H1 (cell line): ENCODE measurements around the gene SYT6. TPM values are rescaled to one million over a fixed set of nuclear protein-coding genes. Genes with fewer than 3 reads are reported as not detected.
A peak's percentile ranks its signal among the peaks of the same experiment; 100 is the strongest.

Experiments
- CTCF ChIA-PET: fragments of 300-600 bp; sonication (Branson Sonifier 250); formaldehyde crosslinking; loops from one replicate; lab custom pipeline; 2021; ENCODE audit not compliant: partially characterized antibody; lab: Charles Lee
- POLR2A ChIA-PET: fragments of 300-600 bp; sonication (Branson Sonifier 250); formaldehyde crosslinking; loops from one replicate; lab custom pipeline; 2021; ENCODE audit warnings: inconsistent platforms; ENCODE audit not compliant: partially characterized antibody; lab: Charles Lee
- DNase-seq, 2 experiments: peaks; one replicate each; pipeline versions ENCODE4 v3.0.0 to v3.0.0-alpha.2; 2010 to 2022; ENCODE audit warnings: low spot score in 2 of 2, low read depth in 1 of 2, mixed read lengths in 1 of 2
- FAIRE-seq: peaks from 2 replicates; lab custom pipeline; 2011; peaks lifted over from hg19 to GRCh38; lab: Jason Lieb, UNC
- H2AFZ ChIP-seq: 2 replicates; pipeline ENCODE4 v1.8.1; 2012; ENCODE audit warnings: low read length, inconsistent platforms
- H2AK5ac ChIP-seq: 2 replicates; pipeline ENCODE4 v1.6.1; 2013; ENCODE audit warnings: low read depth, low read length
- H2BK120ac ChIP-seq: replicated peaks from 2 replicates; pipeline ENCODE3; 2013; ENCODE audit warnings: low read depth, low read length, inconsistent platforms
- H2BK12ac ChIP-seq: 2 replicates; pipeline ENCODE4 v1.6.1; 2013; ENCODE audit warnings: low read depth, low read length
- H2BK15ac ChIP-seq: 2 replicates; pipeline ENCODE4 v1.6.1; 2013; ENCODE audit warnings: low read length
- H2BK20ac ChIP-seq: 2 replicates; pipeline ENCODE4 v1.6.1; 2013; ENCODE audit warnings: low read length
- H2BK5ac ChIP-seq: 2 replicates; pipeline ENCODE4 v1.6.1; 2013; ENCODE audit warnings: low read depth, low read length
- H3K14ac ChIP-seq: 2 replicates; pipeline ENCODE4 v1.6.1; 2013; ENCODE audit warnings: inconsistent platforms; ENCODE audit not compliant: insufficient read length
- H3K18ac ChIP-seq: 2 replicates; pipeline ENCODE4 v1.6.1; 2013; ENCODE audit warnings: low read length; ENCODE audit errors: extremely low read depth
- H3K23ac ChIP-seq: 2 replicates; pipeline ENCODE4 v1.6.1; 2013; ENCODE audit warnings: inconsistent platforms; ENCODE audit not compliant: insufficient read length
- H3K23me2 ChIP-seq: 2 replicates; pipeline ENCODE4 v1.6.1; 2013; ENCODE audit warnings: low read depth, low read length
- H3K27ac ChIP-seq: 2 replicates; pipeline ENCODE4 v1.6.1; 2011; ENCODE audit warnings: low read depth, low read length, inconsistent platforms
- H3K27me3 ChIP-seq, 4 experiments: replicated peaks in 1 of 4; 1 replicate in 1 of 4; 2 replicates in 3 of 4; pipeline versions ENCODE4 v1.6.1 to v1.8.1; 2011 to 2013; ENCODE audit warnings: low read length in 3 of 4, mild to moderate bottlenecking in 3 of 4, inconsistent platforms in 2 of 4, mixed read lengths in 2 of 4, moderate library complexity in 1 of 4; ENCODE audit not compliant: control insufficient read depth in 3 of 4, insufficient read depth in 3 of 4; ENCODE audit errors: extremely low read depth in 1 of 4
- H3K36me3 ChIP-seq, 4 experiments: 2 replicates each; pipeline versions ENCODE4 v1.6.1 to v1.8.1; 2011 to 2013; ENCODE audit warnings: mild to moderate bottlenecking in 4 of 4, low read length in 3 of 4, moderate library complexity in 2 of 4, control low read depth in 1 of 4, inconsistent platforms in 1 of 4; ENCODE audit not compliant: insufficient read depth in 4 of 4, control insufficient read depth in 2 of 4
- H3K4ac ChIP-seq: replicated peaks from 2 replicates; pipeline ENCODE3; 2013; ENCODE audit warnings: low read length, low read depth, mixed read lengths, inconsistent platforms; ENCODE audit not compliant: insufficient read length
- H3K4me1 ChIP-seq, 4 experiments: replicated peaks in 1 of 4; 1 replicate in 1 of 4; 2 replicates in 3 of 4; pipeline versions ENCODE4 v1.6.1 to v1.8.1; 2011 to 2013; ENCODE audit warnings: low read length in 3 of 4, inconsistent platforms in 2 of 4, mixed read lengths in 1 of 4; ENCODE audit not compliant: insufficient read depth in 4 of 4, control insufficient read depth in 3 of 4
- H3K4me2 ChIP-seq, 2 experiments: 2 replicates each; pipeline versions ENCODE4 v1.6.1 to v1.8.1; 2011 to 2013; ENCODE audit warnings: low read depth in 2 of 2, low read length in 2 of 2, control low read depth in 1 of 2, inconsistent platforms in 1 of 2, mild to moderate bottlenecking in 1 of 2; ENCODE audit not compliant: insufficient read depth in 1 of 2
- H3K4me3 ChIP-seq, 4 experiments: fragments of 200-600, 300-600 bp in 1 of 4; sonication (generic), shearing (Covaris generic), sonication (Bioruptor Twin) in 1 of 4; 2 replicates each; pipeline versions ENCODE4 v1.5.1 to v1.8.1; 2011 to 2016; ENCODE audit warnings: low read length in 4 of 4, low read depth in 3 of 4, control low read depth in 2 of 4, inconsistent platforms in 2 of 4, mild to moderate bottlenecking in 2 of 4, mixed read lengths in 1 of 4, moderate library complexity in 1 of 4; ENCODE audit not compliant: insufficient read depth in 2 of 4; ENCODE audit errors: extremely low read depth in 1 of 4
- H3K56ac ChIP-seq: replicated peaks from 2 replicates; pipeline ENCODE3; 2013; ENCODE audit warnings: low read depth, mild to moderate bottlenecking, mixed read lengths, low read length, inconsistent platforms; ENCODE audit not compliant: insufficient read length
- H3K79me1 ChIP-seq: 2 replicates; pipeline ENCODE4 v1.6.1; 2013; ENCODE audit warnings: low read depth, low read length, control low read depth
- H3K79me2 ChIP-seq, 2 experiments: 2 replicates each; pipeline versions ENCODE4 v1.6.1 to v1.8.1; 2012 to 2013; ENCODE audit warnings: low read length in 2 of 2, mild to moderate bottlenecking in 2 of 2, inconsistent platforms in 1 of 2; ENCODE audit not compliant: insufficient read depth in 2 of 2, control insufficient read depth in 1 of 2
- H3K9ac ChIP-seq, 4 experiments: replicated peaks in 1 of 4; 1 replicate in 1 of 4; 2 replicates in 3 of 4; pipeline versions ENCODE4 v1.6.1 to v1.8.1; 2011 to 2013; ENCODE audit warnings: low read depth in 3 of 4, low read length in 3 of 4, control low read depth in 2 of 4, mild to moderate bottlenecking in 2 of 4, moderate library complexity in 2 of 4, inconsistent platforms in 1 of 4; ENCODE audit errors: extremely low read depth in 1 of 4
- H3K9me3 ChIP-seq, 2 experiments: 2 replicates each; pipeline versions ENCODE4 v1.6.1 to v1.8.1; 2012 to 2013; ENCODE audit warnings: mild to moderate bottlenecking in 2 of 2, moderate library complexity in 2 of 2, control low read depth in 1 of 2, inconsistent platforms in 1 of 2, low read depth in 1 of 2, low read length in 1 of 2, mixed read lengths in 1 of 2; ENCODE audit not compliant: insufficient read depth in 2 of 2
- H4K20me1 ChIP-seq, 2 experiments: replicated peaks in 1 of 2; 2 replicates each; pipeline versions ENCODE3 to v1.8.1; 2011 to 2013; ENCODE audit warnings: inconsistent platforms in 2 of 2, low read length in 2 of 2, mild to moderate bottlenecking in 1 of 2; ENCODE audit not compliant: insufficient read depth in 2 of 2, control insufficient read depth in 1 of 2
- H4K5ac ChIP-seq: 2 replicates; pipeline ENCODE4 v1.6.1; 2013; ENCODE audit warnings: low read length, low read depth, mixed read lengths, inconsistent platforms; ENCODE audit not compliant: insufficient read length
- H4K8ac ChIP-seq: 2 replicates; pipeline ENCODE4 v1.8.0; 2013; ENCODE audit warnings: mild to moderate bottlenecking, moderate library complexity, low read length, inconsistent platforms; ENCODE audit not compliant: insufficient read depth; ENCODE audit errors: extremely low read depth
- H4K91ac ChIP-seq: replicated peaks from 2 replicates; pipeline ENCODE3; 2013; ENCODE audit warnings: low read length, mixed read lengths, inconsistent platforms; ENCODE audit not compliant: insufficient read length
- CEBPB ChIP-seq: IDR thresholded peaks from 2 replicates; pipeline ENCODE4 v1.6.1; 2012; ENCODE audit warnings: low read depth, low read length
- EP300 ChIP-seq, 2 experiments: IDR thresholded peaks; 1 replicate in 1 of 2; 2 replicates in 1 of 2; pipeline ENCODE4 v1.6.1; 2011 to 2012; ENCODE audit warnings: low read depth in 2 of 2, low read length in 2 of 2, mild to moderate bottlenecking in 2 of 2, borderline replicate concordance in 1 of 2, inconsistent platforms in 1 of 2, moderate library complexity in 1 of 2
- POLR2A ChIP-seq, 2 experiments: IDR thresholded peaks; 1 replicate in 1 of 2; 2 replicates in 1 of 2; pipeline ENCODE4 v1.6.1; 2011; ENCODE audit warnings: low read depth in 2 of 2, low read length in 2 of 2, mild to moderate bottlenecking in 2 of 2; ENCODE audit errors: control extremely low read depth in 1 of 2
- POLR2AphosphoS5 ChIP-seq: IDR thresholded peaks from 2 replicates; pipeline ENCODE4 v1.6.1; 2011; ENCODE audit warnings: low read depth, low read length
- RNF2 ChIP-seq: fragments of 200-900, 300-1000 bp; sonication (generic); IDR thresholded peaks from 2 replicates; pipeline ENCODE4 v1.7.1; 2016; ENCODE audit warnings: borderline replicate concordance, low read depth, mild to moderate bottlenecking, antibody characterized with exemption, low read length; ENCODE audit not compliant: poor library complexity, severe bottlenecking; ENCODE audit errors: missing control alignments
- WGBS, 2 experiments: shearing (Covaris generic) in 1 of 2; methylation state at CpG; one replicate each; pipeline versions ENCODE4 v1.1.6 to v1.1.7; 2013 to 2015; ENCODE audit warnings: low lambda C conversion rate in 2 of 2, mixed read lengths in 2 of 2, inconsistent platforms in 1 of 2, low coverage in 1 of 2, missing lambda C conversion rate in 1 of 2; ENCODE audit not compliant: insufficient replicate concordance in 2 of 2, insufficient coverage in 1 of 2, insufficient read length in 1 of 2; ENCODE audit errors: extremely low coverage in 1 of 2, missing lambda C conversion rate in 1 of 2; 5-methylcytosine and 5-hydroxymethylcytosine counted together
- polyA plus RNA-seq, 7 experiments: library from polyadenylated mRNA; depleted of rRNA in 3 of 7; stranded (reverse) in 5 of 7; unstranded in 2 of 7; fragments of >200 nt in 5 of 7; fragments of 200-250 nt in 2 of 7; gene quantifications; 1 replicate in 5 of 7; 2 replicates in 1 of 7; 4 replicates in 1 of 7; pipeline versions ENCODE4 v1.2.1 to v1.2.3, GENCODE V29; 2011 to 2013; ENCODE audit warnings: missing spikeins in 2 of 7, mixed read lengths in 2 of 7
- total RNA-seq: library from RNA; stranded (reverse); fragmentation: NEBNext Ultra II Directional; extraction: Animal tissue kit (Norgen Biotek cat#: 25700); gene quantifications from 2 replicates; pipeline ENCODE4 v1.2.1, GENCODE V29; 2021
- TF ChIP-seq, protein P1 (sequence below), 3 experiments: IDR thresholded peaks; 1 replicate in 2 of 3; 2 replicates in 1 of 3; pipeline versions ENCODE4 v1.5.1 to v1.6.1; 2011; ENCODE audit warnings: low read length in 3 of 3, mild to moderate bottlenecking in 3 of 3, inconsistent platforms in 2 of 3, low read depth in 1 of 3, moderate library complexity in 1 of 3; ENCODE audit not compliant: insufficient read depth in 1 of 3; ENCODE audit errors: control extremely low read depth in 1 of 3

SYT6 gene
- total and polyA plus RNA-seq, 2 of the 8 experiments (the other 6 are each of a cell fraction or from before 2014, with no cell fraction given): 33.7 to 83.5 TPM

DNA sequence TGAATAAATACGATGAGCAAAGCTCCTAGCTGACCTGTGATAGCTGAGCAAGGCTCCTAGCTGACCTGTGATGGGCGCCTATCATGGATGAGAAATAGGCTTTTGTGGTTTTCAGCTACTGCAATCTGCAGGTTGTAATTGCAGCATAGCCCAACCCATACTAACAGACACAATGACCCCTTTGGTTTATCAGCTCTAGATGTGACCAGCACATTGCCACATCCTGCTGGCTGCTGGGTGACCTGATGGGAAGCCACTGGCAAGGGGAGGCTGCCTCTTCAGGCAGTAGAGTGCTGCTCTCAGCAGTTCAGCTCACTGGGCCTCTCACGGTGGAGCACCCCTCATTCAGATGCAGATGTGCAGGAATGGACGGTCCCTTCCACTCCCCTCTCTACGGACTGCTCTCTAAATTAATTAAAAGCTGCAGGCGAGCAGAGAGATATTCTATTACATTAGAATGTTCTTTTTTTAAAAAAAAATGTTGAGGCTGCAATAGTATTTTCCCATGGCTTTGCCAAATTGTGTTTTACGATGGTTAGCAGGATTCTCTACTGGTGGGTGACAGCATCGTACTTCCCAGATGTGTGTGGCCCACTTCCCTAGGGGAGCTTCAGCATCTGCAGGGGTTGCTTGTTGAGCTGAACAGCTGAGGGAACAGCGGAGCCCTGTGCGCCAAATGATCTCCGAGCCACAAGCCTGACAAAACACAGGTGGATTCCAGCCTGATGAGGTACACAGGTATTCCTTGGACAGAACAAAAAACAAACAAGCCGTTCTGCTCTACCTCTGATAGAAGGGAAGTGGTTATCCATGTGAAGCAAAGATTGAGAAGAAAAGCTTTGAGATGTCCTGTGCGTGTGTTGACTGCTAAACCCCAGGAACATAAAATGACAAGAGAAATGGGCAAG, 65.0 kb downstream of the SYT6 start:
- no peak overlapping the region for H2AFZ ChIP-seq
- H4K91ac ChIP-seq: peak overlapping the region; percentile 81
- peaks cover 0 to 4% of the 10 kb centered on the region in 2 experiments; a peak in 1 of 4 replicates for H3K9me3 ChIP-seq
- H3K23ac ChIP-seq: no peak overlapping the region
- H3K18ac ChIP-seq: peak overlapping the region; percentile 81
- H3K56ac ChIP-seq: no peak overlapping the region
- ChIA-PET CTCF (interaction anchor here (0.7 to 1.9 kb wide), 15 partner anchors 10 to 200 kb away, joined by 3 to 11 read pairs (median 4); partner anchors contain the start of gene OLFML3), POLR2A (interaction anchor here (0.7 to 3.7 kb wide), 11 partner anchors 9 to 108 kb away, joined by 3 to 21 read pairs (median 3); no protein-coding TSS in a partner anchor)
- H2BK20ac ChIP-seq: peak overlapping the region; percentile 83; the same call in 1 of the 2 replicates
- no peaks in the 10 kb centered on the region for H3K27me3 ChIP-seq
- H4K20me1 ChIP-seq: no peaks in the 10 kb centered on the region
- H4K5ac ChIP-seq: peak overlapping the region; percentile 37
- H3K36me3 ChIP-seq: peaks cover 11 to 46% (median 22%) of the 10 kb centered on the region in 4 experiments; a peak in 7 of 8 replicates
- H3K27ac ChIP-seq: 0 out of 2 replicates have a peak overlapping the region, but pooled peaks have one; percentile 17
- peak overlapping the region; percentile 50 for H2BK15ac ChIP-seq
- peak overlapping the region; percentile 41 for H3K4ac ChIP-seq
- H3K14ac ChIP-seq: no peak overlapping the region
- no peaks in the 10 kb centered on the region for H3K79me2 ChIP-seq
- peak overlapping the region; percentile 59 for H2BK120ac ChIP-seq
- no peaks in the 10 kb centered on the region for H3K79me1 ChIP-seq
- peak overlapping the region; percentile 71; the same call in 1 of the 2 replicates for H2BK12ac ChIP-seq
- no peak overlapping the region for H4K8ac ChIP-seq
- no peak for DNase-seq
- H2BK5ac ChIP-seq: peak overlapping the region; percentile 78; the same call in 1 of the 2 replicates
- WGBS, 2 experiments: 63% methylated on average over 13 of the region's 13 CpGs; no CpG with 5 or more reads in 1 of the 2 experiments
- H3K4me1 ChIP-seq: peaks cover 7 to 23% (median 11%) of the 10 kb centered on the region in 4 experiments; a peak in 6 of 7 replicates
- H3K23me2 ChIP-seq: no peaks in the 10 kb centered on the region
- peak overlapping the region; percentile 5; a peak in 2 of 4 replicates for H3K4me2 ChIP-seq
- no peak overlapping the region for H3K9ac ChIP-seq
- H2AK5ac ChIP-seq: peak overlapping the region; percentile 79; the same call in 1 of the 2 replicates
- no peak overlapping the region for H3K4me3 ChIP-seq
- no peak for FAIRE-seq
- TF ChIP-seq CEBPB: peak; percentile 45; the same call in 1 of the 2 replicates
- TF ChIP-seq EP300 (IDR thresholded peaks at IDR 0.05; ENCODE audit: borderline replicate concordance in 1 of 2, low read depth in 2 of 2, low read length in 2 of 2): peak in 1 of 2 experiments; percentile 39; a peak in 1 of 3 replicates
- peak; percentile 83; the same call in 1 of the 2 replicates for TF ChIP-seq POLR2AphosphoS5
- TF ChIP-seq RNF2: no peak
- TF ChIP-seq, protein P1, sequence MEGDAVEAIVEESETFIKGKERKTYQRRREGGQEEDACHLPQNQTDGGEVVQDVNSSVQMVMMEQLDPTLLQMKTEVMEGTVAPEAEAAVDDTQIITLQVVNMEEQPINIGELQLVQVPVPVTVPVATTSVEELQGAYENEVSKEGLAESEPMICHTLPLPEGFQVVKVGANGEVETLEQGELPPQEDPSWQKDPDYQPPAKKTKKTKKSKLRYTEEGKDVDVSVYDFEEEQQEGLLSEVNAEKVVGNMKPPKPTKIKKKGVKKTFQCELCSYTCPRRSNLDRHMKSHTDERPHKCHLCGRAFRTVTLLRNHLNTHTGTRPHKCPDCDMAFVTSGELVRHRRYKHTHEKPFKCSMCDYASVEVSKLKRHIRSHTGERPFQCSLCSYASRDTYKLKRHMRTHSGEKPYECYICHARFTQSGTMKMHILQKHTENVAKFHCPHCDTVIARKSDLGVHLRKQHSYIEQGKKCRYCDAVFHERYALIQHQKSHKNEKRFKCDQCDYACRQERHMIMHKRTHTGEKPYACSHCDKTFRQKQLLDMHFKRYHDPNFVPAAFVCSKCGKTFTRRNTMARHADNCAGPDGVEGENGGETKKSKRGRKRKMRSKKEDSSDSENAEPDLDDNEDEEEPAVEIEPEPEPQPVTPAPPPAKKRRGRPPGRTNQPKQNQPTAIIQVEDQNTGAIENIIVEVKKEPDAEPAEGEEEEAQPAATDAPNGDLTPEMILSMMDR (IDR thresholded peaks at IDR 0.05; ENCODE audit: control extremely low read depth in 1 of 3, insufficient read depth in 1 of 3, low read depth in 1 of 3, low read length in 3 of 3): peak in 2 of 3 experiments; percentile 1 to 12; a peak in 2 of 4 replicates
- TF ChIP-seq POLR2A (IDR thresholded peaks at IDR 0.05; ENCODE audit: control extremely low read depth in 1 of 2, low read depth in 2 of 2, low read length in 2 of 2): peak in 1 of 2 experiments; percentile 47; a peak in 1 of 3 replicates
